C1 segment of cervical spinal cord (tissue), 14 donors: ENCODE results near the gene USP34.
A peak's percentile ranks its signal among the peaks of the same experiment; 100 is the strongest.
"Not testable (repeated sequence)": the region's sequence is repeated elsewhere in the genome, so short reads cannot be mapped to it uniquely, and the experiment has no call there.

ENCODE experiments used
- DNase-seq, 14 donors: peaks; one replicate each; lab custom pipeline; 2025; lab: John Stamatoyannopoulos, UW

USP34 gene

GRCh38 chr2:61254536-61254935 lies 216.4 kb downstream of the USP34 start:
- DNase-seq, result no peak

- DNase-seq, result no peak
Observed at GRCh38 chr2:61253136-61253535, 217.8 kb downstream of the USP34 start.

- no peak for DNase-seq
Observed at GRCh38 chr2:61252031-61252430, 218.9 kb downstream of the USP34 start.

GRCh38 chr2:61249521-61250071 lies 221.3 kb downstream of the USP34 start:
- DNase-seq, result peak in 1 of 14 donors; percentile 21

- no peak for DNase-seq
Observed at GRCh38 chr2:61247204-61247812, 223.6 kb downstream of the USP34 start.

- no peak for DNase-seq
Observed at GRCh38 chr2:61244694-61245093, 226.2 kb downstream of the USP34 start.

- DNase-seq, result no peak
Observed at GRCh38 chr2:61241266-61241665, 229.6 kb downstream of the USP34 start.

- no peak for DNase-seq
Observed at GRCh38 chr2:61238219-61239012, 232.5 kb downstream of the USP34 start.

GRCh38 chr2:61235716-61236115 lies 235.2 kb downstream of the USP34 start:
- no peak for DNase-seq

- no peak for DNase-seq
Observed at GRCh38 chr2:61233581-61233980, 237.3 kb downstream of the USP34 start.

- no peak for DNase-seq
Observed at GRCh38 chr2:61229936-61230335, 241.0 kb downstream of the USP34 start.

- DNase-seq, result no peak
Observed at GRCh38 chr2:61222567-61222966, 248.3 kb downstream of the USP34 start.

- DNase-seq, result no peak
Observed at GRCh38 chr2:61221819-61222218, 249.1 kb downstream of the USP34 start.

GRCh38 chr2:61220768-61221167 lies 250.1 kb downstream of the USP34 start:
- no peak for DNase-seq

GRCh38 chr2:61218817-61219170 lies 252.1 kb downstream of the USP34 start:
- no peak for DNase-seq

- no peak for DNase-seq
Observed at GRCh38 chr2:61218076-61218816, 252.6 kb downstream of the USP34 start.

GRCh38 chr2:61214171-61214570 lies 256.7 kb downstream of the USP34 start:
- peak in 2 of 14 donors; percentile 3 to 23 for DNase-seq

- no peak for DNase-seq
Observed at GRCh38 chr2:61210332-61210981, 260.4 kb downstream of the USP34 start.

- no peak for DNase-seq
Observed at GRCh38 chr2:61205132-61205531, 265.8 kb downstream of the USP34 start.

- no peak for DNase-seq
Observed at GRCh38 chr2:61196671-61197070, 274.2 kb downstream of the USP34 start.

GRCh38 chr2:61194646-61195045 lies 276.2 kb downstream of the USP34 start:
- DNase-seq, result not testable (repeated sequence)
